ENCODE measurements around the gene MMP20.

- no peak for TF ChIP-seq CTCF (IDR thresholded peaks at IDR 0.05)
- TF ChIP-seq POLR2A (IDR thresholded peaks at IDR 0.05), result no peak
Measured at GRCh38 chr11:102592131-102592530, 33.0 kb downstream of the MMP20 start.
